HG03520 (cell line): ENCODE measurements around the gene PKHD1.

Experiments used
- ATAC-seq: cut with Tn5 transposase; IDR thresholded peaks from one replicate; pipeline ENCODE4 v1.9.1; 2021; ENCODE audit warnings: mild to moderate bottlenecking, moderate library complexity; ENCODE audit not compliant: unreplicated experiment

Gene PKHD1

GRCh38 chr6:51570168-51570921, 517.1 kb downstream of the PKHD1 start:
- no peak for ATAC-seq

- no peak for ATAC-seq
Measured at GRCh38 chr6:51569594-51569993, 517.8 kb downstream of the PKHD1 start.

- no peak for ATAC-seq
Measured at GRCh38 chr6:51568771-51569170, 518.6 kb downstream of the PKHD1 start.

- no peak for ATAC-seq
Measured at GRCh38 chr6:51565472-51565871, 521.9 kb downstream of the PKHD1 start.
